HTERT RPE-1 (cell line): ENCODE measurements around the gene AOC1.

Experiments
- in situ Hi-C: fragments of 300-500 bp; cut with MboI; formaldehyde crosslinking; loops from 4 replicates; pipeline ENCODE4 v1.14.3; 2020; ENCODE audit warnings: low sequenced_read_pairs

The AOC1 gene

DNA sequence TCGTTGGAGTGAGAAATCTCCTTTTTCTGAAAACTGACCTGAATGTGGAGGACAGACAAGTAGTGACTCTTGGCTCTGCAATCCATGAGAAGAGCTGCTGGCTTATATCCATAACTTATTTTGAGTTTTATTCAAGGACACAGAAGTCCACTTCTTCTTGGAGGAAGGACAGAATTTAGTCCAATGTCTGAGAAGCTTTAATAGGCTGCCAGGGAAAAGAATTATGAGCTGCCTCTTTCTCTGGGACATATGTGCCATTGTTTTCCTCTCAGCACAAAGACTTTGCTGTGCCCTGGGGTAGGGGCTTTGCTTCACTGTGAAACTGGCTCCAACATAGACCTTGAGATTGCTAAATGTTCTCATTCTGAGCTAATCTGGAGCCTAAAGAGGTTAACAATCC lies 20.5 kb upstream of the AOC1 start:
- in situ Hi-C loops: no loop called here

DNA sequence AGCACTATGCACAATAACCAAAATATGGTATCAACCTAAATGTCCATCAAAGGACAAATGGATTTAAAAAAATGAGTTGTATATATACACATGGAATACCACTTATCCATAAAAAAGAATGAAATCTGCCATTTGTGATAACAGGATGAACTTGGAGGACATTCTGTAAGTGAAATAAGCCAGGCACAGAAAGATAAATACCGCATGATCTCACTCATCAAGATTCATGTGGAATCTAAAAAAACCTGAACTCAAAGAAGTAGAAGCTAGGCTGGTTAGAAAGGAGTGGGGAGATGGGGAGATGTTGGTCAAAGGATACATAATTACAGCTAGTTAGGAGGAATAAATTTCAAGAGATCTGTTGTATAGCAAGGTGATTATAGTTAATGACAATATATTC lies 17.3 kb upstream of the AOC1 start:
- in situ Hi-C loops: no loop called here

DNA sequence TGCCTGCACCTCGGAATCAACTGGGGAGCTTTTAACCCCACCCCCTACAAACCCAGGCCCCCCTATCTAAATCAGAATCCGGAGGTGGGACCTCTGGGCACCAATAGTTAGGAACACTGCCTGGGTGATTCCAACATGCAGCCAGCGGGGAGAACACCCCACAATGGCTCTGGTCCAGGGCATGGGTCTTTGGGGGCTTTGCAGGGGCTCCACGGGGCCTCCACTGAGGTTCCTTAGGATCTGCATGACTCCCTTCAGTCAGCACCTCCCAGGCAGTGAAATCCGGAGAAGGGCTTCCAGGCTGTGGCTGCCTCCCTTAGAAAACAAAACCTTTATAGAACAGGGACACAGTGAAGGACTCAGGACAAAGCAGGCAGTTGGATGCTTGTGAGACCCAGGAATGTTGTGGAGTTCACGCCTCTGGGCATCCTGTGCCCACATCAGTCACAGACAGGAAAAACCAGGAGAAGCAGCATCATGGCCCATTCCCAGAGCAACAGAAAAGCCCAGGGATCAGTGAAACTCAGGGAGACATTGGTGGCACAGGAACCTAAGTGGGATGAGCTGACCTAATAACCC lies 16.5 kb upstream of the AOC1 start:
- in situ Hi-C loops: no loop called here

DNA sequence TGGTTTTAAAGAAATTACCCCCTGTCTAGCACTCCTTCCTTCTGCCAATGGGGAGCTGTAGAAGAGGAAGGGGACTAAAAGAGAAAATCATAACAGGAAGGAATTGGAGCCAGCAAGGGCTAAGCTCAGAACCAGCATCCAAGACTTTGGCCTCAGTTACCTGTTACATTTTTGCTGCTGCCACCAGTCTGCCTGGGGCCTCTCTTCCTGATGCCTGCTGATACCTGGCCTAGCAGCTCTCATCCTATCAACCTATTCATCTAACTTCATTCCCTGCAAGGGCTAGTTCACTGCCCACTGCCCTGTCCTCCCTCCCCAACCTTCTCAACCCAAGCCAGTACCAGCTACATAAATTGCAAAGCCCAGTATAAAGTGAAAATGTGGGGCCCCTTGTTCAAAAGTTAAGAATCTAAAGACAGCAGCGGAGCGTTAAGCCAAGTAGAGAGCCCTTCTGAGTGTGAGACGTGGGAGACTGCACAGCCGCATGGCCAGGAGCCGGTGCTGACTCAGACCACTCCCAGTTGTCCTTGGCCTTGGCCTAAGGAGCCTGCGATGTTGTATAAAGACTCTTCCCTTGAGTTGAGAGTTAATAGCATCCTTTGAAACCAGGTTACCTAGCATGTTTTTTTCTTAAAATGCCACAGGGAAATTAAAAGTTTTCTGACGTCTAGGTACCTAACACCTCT lies 13.2 kb upstream of the AOC1 start:
- in situ Hi-C loops: no loop called here

DNA sequence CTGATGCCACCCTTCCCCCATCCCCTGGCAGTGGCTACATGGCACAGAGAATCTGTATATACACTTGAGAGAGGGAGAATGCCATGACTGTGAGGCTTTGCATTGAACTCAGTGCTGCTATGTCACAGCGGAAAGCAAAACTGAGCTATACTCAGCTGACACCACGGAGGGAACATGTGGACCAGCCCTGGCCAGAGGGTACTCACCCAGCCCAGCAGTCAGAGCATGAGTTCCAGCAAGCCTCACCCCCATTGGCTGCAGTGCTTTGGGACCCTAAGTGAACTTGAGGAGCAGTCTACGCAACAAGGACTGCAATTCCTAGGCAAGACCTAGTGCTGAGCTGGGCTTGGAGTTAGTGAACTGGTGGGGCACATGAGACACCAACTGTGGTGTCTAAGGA lies 10.3 kb upstream of the AOC1 start:
- in situ Hi-C loops: no loop called here

DNA sequence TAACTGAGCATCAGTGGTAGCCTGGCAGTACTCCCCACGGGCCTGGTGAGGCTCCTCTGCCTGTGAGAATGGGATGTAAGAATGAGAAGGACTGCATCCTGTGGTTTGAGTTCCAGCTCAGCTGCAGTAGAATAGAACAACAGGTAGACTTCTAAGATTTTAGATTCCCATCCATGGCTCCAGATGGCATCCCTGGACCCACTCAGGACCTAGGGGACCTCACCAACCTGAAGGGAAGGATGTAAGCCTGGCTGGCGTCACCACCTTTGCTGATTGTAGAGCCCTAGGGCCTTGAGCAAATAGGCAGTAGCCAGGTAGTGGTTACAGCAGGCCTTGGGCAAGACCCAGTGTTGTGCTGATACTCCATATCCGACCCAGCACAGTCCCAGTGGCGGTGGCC lies 9.6 kb upstream of the AOC1 start:
- in situ Hi-C loops: no loop called here

DNA sequence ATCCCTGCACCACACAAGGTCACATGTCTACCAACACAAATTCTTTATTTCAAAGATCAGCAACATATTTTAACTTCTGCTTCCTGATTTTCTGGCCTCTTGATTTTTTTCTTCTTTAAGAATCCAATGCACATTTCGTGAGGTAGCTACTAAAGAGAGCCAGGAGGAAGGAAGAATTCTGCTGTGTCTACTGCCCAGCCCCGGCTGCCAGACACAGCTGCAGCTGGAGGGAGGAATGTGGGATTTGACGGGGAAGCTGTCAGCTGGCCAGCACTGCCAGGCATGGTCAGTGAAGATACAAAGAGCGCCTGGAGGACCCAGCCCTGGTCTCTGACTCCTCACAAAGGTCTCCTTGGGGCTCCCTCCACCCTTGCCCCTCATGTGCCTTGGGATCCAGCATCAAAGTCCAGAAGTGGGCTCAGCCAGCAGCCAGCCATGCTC lies 6.9 kb upstream of the AOC1 start:
- in situ Hi-C loops: no loop called here

DNA sequence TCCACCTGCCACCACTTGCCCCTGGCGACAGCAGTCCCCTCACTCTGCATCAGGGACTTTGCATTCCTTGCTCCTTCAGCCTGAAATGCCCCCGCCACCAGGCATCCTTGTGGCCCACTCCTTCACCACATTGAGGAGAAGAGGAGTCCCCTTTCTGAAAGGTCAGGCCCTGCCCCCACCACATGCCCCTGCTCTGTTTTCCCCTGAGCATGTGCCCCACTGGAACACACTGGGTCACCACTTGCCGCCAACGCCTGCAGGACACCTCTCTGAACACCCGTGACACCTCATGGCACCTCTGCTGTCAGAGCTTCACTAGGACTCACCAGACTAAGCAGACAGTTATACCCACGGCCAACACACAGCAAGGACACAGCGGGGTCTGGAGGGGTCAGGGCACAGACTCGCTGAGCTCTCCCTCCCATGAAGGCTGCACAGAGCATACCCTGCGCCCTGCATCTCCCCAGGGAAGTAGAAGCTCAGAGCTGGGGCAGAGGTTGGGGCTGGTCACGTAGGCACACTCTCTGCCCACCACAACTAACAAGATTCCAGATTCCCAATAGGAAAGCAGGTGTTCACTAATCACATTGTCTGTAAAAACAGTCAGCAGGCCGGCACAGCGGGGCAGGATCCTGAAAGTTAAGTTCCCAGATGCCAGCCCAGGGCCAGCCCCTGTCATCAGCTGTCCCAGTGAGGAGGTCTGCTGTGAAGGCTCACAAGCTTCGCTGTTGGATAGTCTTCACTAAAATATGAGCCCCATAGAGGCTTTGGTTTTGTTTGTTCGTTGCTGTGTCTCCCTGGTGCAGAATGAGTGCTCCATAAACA lies 5.8 kb upstream of the AOC1 start:
- in situ Hi-C loops: no loop called here

DNA sequence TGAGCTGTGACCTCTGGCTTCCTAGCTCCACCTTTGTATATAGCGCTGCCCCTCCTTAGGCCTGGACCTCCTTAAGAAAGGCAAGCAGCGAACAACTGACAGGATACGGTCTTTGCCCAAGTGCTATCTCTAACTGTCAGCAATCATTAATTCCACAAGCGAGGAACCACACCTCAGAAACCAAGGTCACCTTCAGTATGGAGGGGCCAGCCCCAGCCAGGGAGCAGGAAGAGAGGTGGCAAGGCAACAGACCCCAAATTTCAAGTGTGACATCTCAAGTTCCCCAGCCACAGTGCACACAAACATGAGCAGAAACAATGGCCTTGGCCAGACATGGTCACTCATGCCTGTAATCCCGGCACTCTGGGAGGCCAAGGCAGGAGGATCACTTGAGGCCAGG lies 4.8 kb upstream of the AOC1 start:
- in situ Hi-C loops: no loop called here

DNA sequence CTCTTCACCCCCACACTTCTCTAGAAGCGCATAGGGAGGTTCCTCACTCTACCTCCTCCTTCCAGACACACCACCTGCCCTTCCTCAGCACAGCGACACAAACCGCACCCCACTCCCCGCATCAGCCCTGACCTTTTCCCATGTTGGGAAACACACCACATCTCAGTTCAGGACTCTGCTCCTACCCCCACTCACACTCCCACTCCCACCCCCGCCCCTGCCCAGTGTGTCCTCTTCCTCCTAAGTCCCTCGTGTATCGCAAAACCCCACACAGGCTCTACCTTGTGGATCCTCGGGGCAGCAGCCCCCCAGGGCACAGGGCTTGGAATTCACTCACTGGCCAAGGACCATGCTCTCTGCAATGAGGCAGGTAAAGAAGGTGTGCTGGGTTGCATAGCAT lies 4.2 kb upstream of the AOC1 start:
- in situ Hi-C loops: no loop called here

DNA sequence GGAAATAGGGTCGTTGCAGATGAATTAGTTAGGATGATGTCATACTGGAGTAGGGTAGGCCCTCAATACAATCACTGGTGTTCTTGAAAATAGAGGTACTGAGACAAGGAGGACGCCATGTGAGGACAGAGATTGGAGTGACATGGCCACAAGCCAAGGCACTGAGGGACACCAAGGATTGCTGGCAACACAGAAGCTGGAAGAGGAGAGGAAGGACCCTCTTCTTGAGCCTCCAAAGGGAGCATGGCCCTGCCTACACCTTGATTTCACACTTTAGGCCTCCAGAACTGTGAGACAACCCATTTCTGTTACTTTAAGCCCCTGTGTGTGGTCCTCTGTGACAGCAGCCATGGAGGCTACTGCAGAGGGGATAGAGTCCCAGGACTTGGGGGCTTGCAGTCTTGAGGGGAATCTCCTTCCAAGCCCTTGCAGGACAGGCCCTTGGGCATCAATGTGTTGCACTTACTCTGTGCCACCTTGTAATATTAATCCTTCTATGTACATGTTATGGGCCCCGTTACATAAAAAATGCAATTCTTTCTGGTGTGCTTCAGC lies 3.7 kb upstream of the AOC1 start:
- in situ Hi-C loops: no loop called here

DNA sequence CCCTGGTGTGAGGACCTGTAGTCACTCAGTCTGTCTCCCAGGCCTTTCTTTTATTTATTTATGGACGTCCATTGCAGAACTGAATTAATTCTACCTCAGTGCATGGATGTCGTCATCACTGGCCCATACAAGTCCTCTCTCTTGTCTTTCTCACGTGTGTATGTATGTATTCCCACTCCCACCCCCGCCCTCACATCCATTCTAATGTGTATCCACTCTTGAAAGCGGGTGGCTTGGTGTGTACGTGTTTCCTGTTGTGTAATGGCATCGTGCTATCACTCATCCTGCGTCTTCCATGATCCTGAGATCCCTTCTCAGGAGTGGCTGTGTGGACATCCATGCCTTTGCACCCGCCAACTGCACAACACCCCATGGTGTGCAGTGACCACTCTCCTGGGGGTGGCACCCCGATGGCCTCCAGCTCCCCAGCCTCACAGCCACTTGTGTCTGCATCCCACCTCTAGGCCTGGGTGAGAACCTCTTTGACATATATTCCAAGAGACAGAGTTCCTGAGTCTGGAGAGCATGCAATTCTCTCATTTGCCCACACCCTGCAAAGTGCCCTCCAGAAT lies 3.0 kb upstream of the AOC1 start:
- in situ Hi-C loops: no loop called here

DNA sequence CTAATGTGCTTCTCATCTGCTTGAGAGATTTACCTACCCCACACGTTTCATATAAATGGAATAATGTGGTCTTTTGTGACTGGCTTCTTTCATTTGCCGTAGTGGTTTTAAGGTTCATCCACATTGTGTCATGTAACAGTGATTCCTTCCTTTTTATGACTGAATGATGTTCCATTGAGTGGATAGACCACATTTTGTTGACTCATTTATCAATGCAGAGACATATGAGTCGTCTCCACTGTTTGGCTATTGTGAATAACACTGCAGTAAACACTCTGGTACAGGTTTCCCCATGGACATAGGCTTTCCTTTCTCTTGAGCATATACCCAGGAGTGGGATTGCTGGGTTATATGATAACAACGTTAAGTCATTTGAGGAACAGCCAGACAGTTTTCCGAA lies 2.0 kb upstream of the AOC1 start:
- in situ Hi-C loops: no loop called here

DNA sequence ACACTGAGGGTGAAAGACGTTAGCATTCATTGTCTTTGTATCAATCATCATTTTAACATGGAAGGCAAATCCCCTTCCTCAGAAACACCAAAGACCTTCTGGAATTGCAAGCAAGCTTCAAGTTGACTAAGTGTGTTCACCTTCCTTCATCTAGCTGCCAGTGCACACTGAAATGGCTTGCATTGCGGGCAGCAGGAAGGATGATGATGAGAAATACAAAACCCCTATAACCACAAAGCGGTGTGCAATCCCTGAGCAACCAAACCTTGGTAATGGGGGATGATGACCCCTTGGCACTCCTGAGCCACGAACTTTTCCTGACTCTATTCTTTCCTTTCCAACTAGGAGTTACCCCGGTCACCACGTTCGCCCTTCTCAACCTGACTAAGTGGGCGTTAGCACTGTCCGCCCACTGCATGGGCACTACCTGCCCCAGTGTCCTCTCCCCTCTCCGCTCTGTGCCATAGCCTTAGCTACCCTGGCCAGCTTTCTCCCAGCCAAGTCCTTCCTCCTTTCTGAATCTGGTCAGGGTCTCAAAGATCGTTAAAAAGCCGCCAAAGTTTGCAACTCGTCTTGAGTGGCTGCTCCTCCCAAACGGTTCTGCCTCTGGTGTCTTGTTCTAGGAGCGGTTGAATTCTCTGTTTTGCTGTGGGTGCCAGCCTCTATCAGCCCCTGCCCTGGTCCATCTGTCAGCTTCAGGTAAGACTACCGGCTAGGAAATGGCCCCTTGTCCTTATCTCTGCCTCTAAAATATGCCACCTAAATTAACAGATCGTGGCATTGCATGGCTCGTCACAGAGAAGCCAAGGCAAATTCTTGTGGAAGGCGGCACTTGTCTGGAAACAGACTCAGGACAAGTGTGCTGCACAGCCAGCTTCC lies 586 bp upstream of the AOC1 start:
- in situ Hi-C loops: no loop called here

DNA sequence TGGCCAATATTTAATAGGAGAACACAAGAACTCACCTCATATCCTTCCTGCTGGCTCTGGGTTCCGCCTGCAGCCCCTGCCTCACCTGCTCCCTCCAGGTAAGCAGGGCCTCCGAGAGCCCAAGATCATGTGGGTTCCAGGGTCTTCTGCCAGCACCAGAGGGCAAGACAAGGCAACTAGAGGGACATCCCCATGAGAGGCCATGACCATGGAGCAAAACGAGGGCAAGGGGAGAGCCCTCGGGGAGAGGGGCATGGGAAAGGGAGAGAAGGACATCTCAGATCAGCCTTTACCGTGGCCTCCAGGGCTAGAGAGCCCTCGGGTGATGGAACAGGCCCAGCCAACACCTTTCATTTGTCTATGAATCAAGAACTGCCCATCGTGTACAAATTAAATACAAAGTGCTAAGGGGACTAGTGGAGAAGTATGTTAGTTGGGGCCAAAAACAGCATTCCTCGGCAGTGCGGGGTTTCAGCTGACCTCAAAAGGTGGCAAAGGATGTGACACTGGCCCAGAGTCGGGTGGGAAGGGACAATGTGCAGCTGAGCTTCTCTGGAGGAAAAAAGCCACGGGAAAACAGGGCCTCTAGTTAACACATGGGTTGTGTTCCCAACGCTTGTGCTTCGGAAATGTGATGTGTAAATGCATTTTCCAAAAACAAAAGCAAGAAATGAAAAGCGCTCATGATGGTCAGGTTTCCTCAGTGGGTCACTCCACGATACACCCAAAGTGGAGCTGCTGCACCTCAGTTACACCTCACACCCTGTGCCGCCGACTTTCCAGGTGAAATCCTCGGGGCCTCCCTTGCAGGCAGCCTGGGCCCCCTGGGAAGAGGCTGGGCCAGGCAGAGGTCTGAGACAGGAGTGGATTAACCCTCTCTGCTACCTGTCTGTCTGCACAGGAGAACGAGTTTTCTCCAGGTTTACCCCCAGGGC lies 2.0 kb downstream of the AOC1 start:
- in situ Hi-C loops: no loop called here

DNA sequence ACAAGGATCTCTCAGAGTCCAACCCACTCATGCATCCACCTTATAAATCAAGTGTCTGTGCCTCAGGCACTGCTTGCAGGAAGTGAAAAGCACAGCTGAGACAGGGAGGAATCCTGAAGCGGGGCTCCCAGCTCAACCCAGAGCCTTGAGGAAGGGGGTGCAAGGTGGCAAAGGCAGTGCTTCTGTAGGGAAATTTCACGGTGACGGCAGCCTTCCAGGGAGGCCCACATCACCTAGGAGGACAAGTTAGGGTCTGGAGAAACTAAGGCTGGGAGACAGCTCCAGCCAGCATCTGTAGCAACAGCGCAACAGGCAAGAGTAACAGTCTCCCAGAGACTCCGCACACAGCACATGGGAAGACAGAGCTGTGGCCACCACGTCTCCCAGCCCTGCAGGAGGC lies 2.7 kb downstream of the AOC1 start:
- in situ Hi-C loops: no loop called here

DNA sequence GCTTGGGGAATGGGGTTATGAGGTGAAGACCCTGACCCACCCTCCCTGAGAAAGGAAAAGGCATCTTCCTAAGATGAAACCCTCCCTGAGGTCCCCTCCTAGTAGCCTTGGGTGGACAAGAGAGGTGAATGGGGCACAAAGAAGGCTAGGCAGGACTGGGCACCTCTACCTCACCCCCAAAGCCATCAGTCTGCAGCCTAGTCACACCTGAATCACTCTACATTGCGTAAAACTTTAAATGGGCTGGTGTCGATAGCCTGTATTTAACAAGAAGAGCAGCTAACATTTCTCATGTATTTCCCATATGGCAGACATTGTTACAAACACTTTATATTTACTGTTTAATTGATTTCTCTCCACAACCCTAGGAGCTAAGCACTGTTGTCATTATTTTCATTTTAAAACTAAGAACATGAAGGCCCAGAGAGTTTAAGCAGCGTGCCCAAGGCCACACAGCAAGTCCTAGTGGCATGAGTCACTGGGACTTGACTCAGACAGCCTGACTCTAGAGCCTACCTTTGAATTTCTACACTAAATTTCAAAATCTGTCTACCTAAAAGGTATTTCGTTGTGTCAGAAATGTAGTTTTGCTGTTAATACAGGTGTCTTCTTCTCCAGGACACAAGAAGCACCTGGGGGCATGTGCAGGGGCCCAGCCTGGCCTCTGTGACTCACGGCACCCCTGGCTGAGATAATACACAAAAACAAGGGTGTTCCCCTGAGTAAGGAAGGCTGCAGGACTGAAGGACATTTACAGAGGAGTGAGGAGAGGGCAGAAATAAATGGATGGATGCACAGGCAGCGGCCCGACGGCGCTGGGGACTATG lies 3.4 kb downstream of the AOC1 start:
- in situ Hi-C loops: no loop called here
